IMR-90 (cell line): ENCODE measurements around the gene KLHL17. TPM values are rescaled to one million over a fixed set of nuclear protein-coding genes. Genes with fewer than 3 reads are reported as not detected.

Experiments
- ATAC-seq: fragments of 200-7000 bp; cut with Tn5 transposase; 2 replicates; pipeline ENCODE4 v1.9.1; 2020; ENCODE audit warnings: low read depth, mild to moderate bottlenecking, moderate library complexity
- Bru-seq: library from RNA; stranded (reverse); fragments of 400-500 nt; gene quantifications from one replicate; lab custom pipeline; 2021; lab: Mats Ljungman, UMichigan
- BruChase-seq, 2 experiments: library from RNA; stranded (reverse); fragments of 400-500 nt; gene quantifications; one replicate each; lab custom pipeline; 2021; lab: Mats Ljungman, UMichigan
- BruUV-seq: library from RNA; stranded (reverse); fragments of 400-500 nt; replicated peaks from 2 replicates; lab custom pipeline; 2021; lab: Mats Ljungman, UMichigan
- CTCF ChIA-PET: fragments of 300-600 bp; formaldehyde crosslinking; extraction: SDS; loops from one replicate; lab custom pipeline; 2021; ENCODE audit warnings: antibody characterized with exemption; lab: Yijun Ruan, JAX
- POLR2A ChIA-PET: fragments of 300-600 bp; sonication (Branson Sonifier 250); formaldehyde crosslinking; loops from one replicate; lab custom pipeline; 2022; ENCODE audit warnings: antibody characterized with exemption; ENCODE audit not compliant: unreplicated experiment; lab: Charles Lee
- DNase-seq: peaks from one replicate; pipeline ENCODE4 v3.0.0; 2013
- H2AFZ ChIP-seq: replicated peaks from 2 replicates; pipeline ENCODE3; 2013; ENCODE audit warnings: low read length, mild to moderate bottlenecking; ENCODE audit not compliant: poor library complexity
- H2AK5ac ChIP-seq: 2 replicates; pipeline ENCODE4 v1.6.1; 2013; ENCODE audit warnings: low read depth, low read length, inconsistent platforms
- H2AK9ac ChIP-seq: replicated peaks from 2 replicates; pipeline ENCODE3; 2013; ENCODE audit warnings: mild to moderate bottlenecking, low read depth, low read length, moderate library complexity; ENCODE audit not compliant: poor library complexity
- H2BK120ac ChIP-seq: 2 replicates; pipeline ENCODE4 v1.6.1; 2013; ENCODE audit warnings: low read depth, low read length, inconsistent platforms
- H2BK15ac ChIP-seq: 3 replicates; pipeline ENCODE4 v1.6.1; 2013; ENCODE audit warnings: low read depth, low read length, inconsistent platforms
- H2BK20ac ChIP-seq: 2 replicates; pipeline ENCODE4 v1.6.1; 2013; ENCODE audit warnings: low read depth, mild to moderate bottlenecking, inconsistent platforms, low read length, moderate library complexity
- H2BK5ac ChIP-seq: 2 replicates; pipeline ENCODE4 v1.6.1; 2013; ENCODE audit warnings: mild to moderate bottlenecking, low read depth, low read length, inconsistent platforms; ENCODE audit not compliant: poor library complexity, severe bottlenecking
- H3K14ac ChIP-seq: replicated peaks from 2 replicates; pipeline ENCODE4 v1.6.1; 2013; ENCODE audit warnings: low read depth, low read length, inconsistent platforms
- H3K18ac ChIP-seq: 2 replicates; pipeline ENCODE4 v1.6.1; 2013; ENCODE audit warnings: low read depth, low read length, control low read depth
- H3K23ac ChIP-seq: 2 replicates; pipeline ENCODE4 v1.6.1; 2013; ENCODE audit warnings: low read depth, low read length, inconsistent platforms
- H3K27ac ChIP-seq: 2 replicates; pipeline ENCODE4 v1.5.1; 2013; ENCODE audit warnings: mild to moderate bottlenecking, control low read depth, low read length; ENCODE audit not compliant: insufficient read depth
- H3K27me3 ChIP-seq: 2 replicates; pipeline ENCODE4 v1.6.1; 2013; ENCODE audit warnings: low read length; ENCODE audit not compliant: control insufficient read depth, insufficient read depth
- H3K36me3 ChIP-seq: 2 replicates; pipeline ENCODE4 v1.6.1; 2013; ENCODE audit warnings: low read length, mixed read lengths; ENCODE audit not compliant: control insufficient read depth, insufficient read depth
- H3K4ac ChIP-seq: 2 replicates; pipeline ENCODE4 v1.6.1; 2013; ENCODE audit warnings: low read depth, low read length, inconsistent platforms
- H3K4me1 ChIP-seq: 2 replicates; pipeline ENCODE4 v1.6.1; 2013; ENCODE audit warnings: low read length, mixed read lengths; ENCODE audit not compliant: control insufficient read depth, insufficient read depth
- H3K4me2 ChIP-seq: 2 replicates; pipeline ENCODE4 v1.6.1; 2013; ENCODE audit warnings: low read depth, mild to moderate bottlenecking, control low read depth, low read length, moderate library complexity
- H3K4me3 ChIP-seq: 2 replicates; pipeline ENCODE4 v1.5.1; 2013; ENCODE audit warnings: low read depth, mild to moderate bottlenecking, control low read depth, low read length, moderate library complexity; ENCODE audit not compliant: insufficient read depth
- H3K56ac ChIP-seq: 2 replicates; pipeline ENCODE4 v1.6.1; 2013; ENCODE audit warnings: low read length, inconsistent platforms; ENCODE audit not compliant: insufficient read depth; ENCODE audit errors: extremely low read depth
- H3K79me1 ChIP-seq, 2 experiments: 2 replicates each; pipeline ENCODE4 v1.6.1; 2013; ENCODE audit warnings: low read length in 2 of 2, inconsistent platforms in 1 of 2, low read depth in 1 of 2
- H3K9ac ChIP-seq: 2 replicates; pipeline ENCODE4 v1.6.1; 2013; ENCODE audit warnings: low read depth, low read length, control low read depth
- H3K9me1 ChIP-seq: 2 replicates; pipeline ENCODE4 v1.6.1; 2013; ENCODE audit warnings: low read length, inconsistent platforms; ENCODE audit not compliant: insufficient read depth
- H3K9me3 ChIP-seq: 2 replicates; pipeline ENCODE4 v1.6.1; 2013; ENCODE audit warnings: low read length; ENCODE audit not compliant: control insufficient read depth, insufficient read depth
- H4K20me1 ChIP-seq: 2 replicates; pipeline ENCODE4 v1.6.1; 2013; ENCODE audit warnings: low read length, inconsistent platforms; ENCODE audit not compliant: insufficient read depth
- H4K5ac ChIP-seq: 2 replicates; pipeline ENCODE4 v1.6.1; 2013; ENCODE audit warnings: mild to moderate bottlenecking, low read depth, low read length, control low read depth
- H4K8ac ChIP-seq, 2 experiments: 2 replicates each; pipeline ENCODE4 v1.6.1; 2013; ENCODE audit warnings: low read depth in 2 of 2, low read length in 2 of 2, control low read depth in 1 of 2, inconsistent platforms in 1 of 2
- H4K91ac ChIP-seq: 2 replicates; pipeline ENCODE4 v1.6.1; 2013; ENCODE audit warnings: low read depth, low read length, inconsistent platforms; ENCODE audit not compliant: insufficient read depth
- MAZ ChIP-seq: IDR thresholded peaks from 2 replicates; pipeline ENCODE4 v1.6.1; 2012; ENCODE audit warnings: low read depth, mild to moderate bottlenecking, low read length, improper control_type of control experiment, moderate library complexity, borderline replicate concordance
- WGBS, 2 experiments: methylation state at CpG; one replicate each; pipeline versions ENCODE4 v1.1.5 to v1.1.7; 2013; ENCODE audit warnings: missing lambda C conversion rate in 2 of 2; ENCODE audit not compliant: insufficient read length in 1 of 2; ENCODE audit errors: extremely low coverage in 2 of 2; 5-methylcytosine and 5-hydroxymethylcytosine counted together
- dilution Hi-C: fragments of 300-500 bp; cut with HindIII; formaldehyde crosslinking; loops from one replicate; pipeline ENCODE4 v1.14.3; 2018; ENCODE audit warnings: low sequenced_read_pairs; ENCODE audit not compliant: unreplicated experiment
- in situ Hi-C: fragments of 300-500 bp; cut with MboI; formaldehyde crosslinking; loops from 3 replicates; pipeline ENCODE4 v1.14.3; 2019; ENCODE audit warnings: low sequenced_read_pairs, inconsistent platforms, mixed read lengths
- intact Hi-C: fragments of 100-400 bp; cut with micrococcal nuclease; formaldehyde crosslinking; loops from 2 replicates; pipeline ENCODE4 v1.10.0; 2022
- long read RNA-seq: library from polyadenylated mRNA; unstranded; transcript quantifications from one replicate; pipeline ENCODE4 v2.0.0, GENCODE V29; 2021; ENCODE audit not compliant: unreplicated experiment
- polyA plus RNA-seq, 3 experiments: library from polyadenylated mRNA; depleted of rRNA; stranded (reverse); fragments of >200 nt; gene quantifications; 2 replicates each; pipeline ENCODE4 v1.2.3, GENCODE V29; 2012; ENCODE audit warnings: low replicate concordance in 1 of 3
- total RNA-seq: library from RNA; depleted of rRNA; stranded (reverse); fragments of >200 nt; gene quantifications from 2 replicates; pipeline ENCODE4 v1.2.3, GENCODE V29; 2012; rRNA removed
- TF ChIP-seq, protein P1 (sequence below): conservative IDR thresholded peaks from 2 replicates; pipeline ENCODE4 v1.5.1; 2012; ENCODE audit warnings: mild to moderate bottlenecking, low read depth, low read length, improper control_type of control experiment

KLHL17 gene
- 3.4 and 3.6 TPM in 2 replicates for total RNA-seq
- 41.0 and 50.7 TPM in 2 replicates for polyA plus RNA-seq (2012; rRNA removed)
- polyA plus RNA-seq (2012; cell fraction: cytosol; rRNA removed): 14.1 and 16.5 TPM in 2 replicates
- polyA plus RNA-seq (2012; cell fraction: nucleus; rRNA removed; ENCODE audit: low replicate concordance): 305 and 1,032 TPM in 2 replicates
- percentile 38 among the genes with signal in this experiment for Bru-seq, nascent RNA
- percentile 51 among the genes with signal in this experiment for BruChase-seq, experiment 1, labeled RNA remaining after a 6-hour chase
- percentile 56 among the genes with signal in this experiment for BruChase-seq, experiment 2, labeled RNA remaining after a 2-hour chase
- long read RNA-seq, transcript KLHL17-201 (12 exons, 2,560 nt): major isoform, 5 of 37 reads
- long read RNA-seq, partial matches to known transcripts: 10 of 37 reads
- long read RNA-seq, other reads (novel, unspliced or antisense): 22 of 37 reads

DNA sequence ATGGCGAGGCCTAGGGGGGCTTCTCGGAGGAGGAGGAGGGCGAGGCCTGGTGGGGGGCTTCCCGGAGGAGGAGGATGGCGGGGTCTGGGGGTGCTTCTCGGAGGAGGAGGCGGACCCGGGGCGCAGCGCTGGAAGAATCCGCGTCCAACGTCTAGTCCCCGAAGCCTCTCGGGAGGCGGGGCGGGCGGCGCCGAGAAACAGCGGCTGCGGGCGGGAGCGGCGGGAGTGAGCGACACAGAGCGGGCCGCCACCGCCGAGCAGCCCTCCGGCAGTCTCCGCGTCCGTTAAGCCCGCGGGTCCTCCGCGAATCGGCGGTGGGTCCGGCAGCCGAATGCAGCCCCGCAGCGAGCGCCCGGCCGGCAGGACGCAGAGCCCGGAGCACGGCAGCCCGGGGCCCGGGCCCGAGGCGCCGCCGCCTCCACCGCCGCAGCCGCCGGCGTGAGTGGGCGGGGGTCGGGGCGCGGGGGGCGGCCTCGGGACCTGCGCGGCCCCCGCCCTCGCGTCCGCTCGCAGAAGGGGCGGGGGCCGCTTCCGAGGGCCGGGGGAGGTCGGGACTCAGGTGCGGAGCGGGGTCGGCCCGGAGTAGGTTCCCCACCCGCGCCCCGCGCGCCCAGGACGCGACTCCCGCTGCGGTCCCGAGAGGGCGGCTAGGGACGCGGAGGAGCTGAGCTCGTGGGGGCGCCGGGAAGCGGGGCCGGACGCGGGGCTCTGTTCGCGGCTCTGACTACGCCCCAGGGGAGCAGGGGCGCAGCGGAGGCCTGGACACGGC, at the start of gene KLHL17:
KLHL17 (plus strand) TSS at position 222 of the 769 bp plus-strand sequence; CDS start at position 332, 110 bp downstream.
- peak within 1 kb of the TSS; percentile 94 for H2AK9ac ChIP-seq
- H4K5ac ChIP-seq: no peak within 1 kb of the TSS; the same call in 1 of the 2 replicates
- H3K27ac ChIP-seq: peak within 1 kb of the TSS; percentile 71
- 0 out of 2 replicates have a peak within 1 kb of the TSS, but pooled peaks have one; percentile 54 for H2BK120ac ChIP-seq
- no peaks in the 10 kb centered on the region for H3K27me3 ChIP-seq
- H3K9me3 ChIP-seq: no peaks in the 10 kb centered on the region
- peak within 1 kb of the TSS; percentile 78 to 81; a peak in 2 of 4 replicates for H4K8ac ChIP-seq
- 0% methylated on average over 36 of the region's 109 CpGs; no CpG with 5 or more reads in 1 of the 2 experiments for WGBS, 2 experiments
- H2BK20ac ChIP-seq: no peak within 1 kb of the TSS
- H4K20me1 ChIP-seq: peaks cover 15% of the 10 kb centered on the region
- peaks cover 34% of the 10 kb centered on the region for H3K36me3 ChIP-seq
- peak within 1 kb of the TSS; percentile 50; the same call in 1 of the 2 replicates for H3K4ac ChIP-seq
- H3K14ac ChIP-seq: no peak within 1 kb of the TSS
- H2BK15ac ChIP-seq: no peak within 1 kb of the TSS; the same call in 2 of the 3 replicates
- 0 out of 2 replicates have a peak, but pooled peaks cover 8% of the 10 kb centered on the region for H3K9me1 ChIP-seq
- peak within 1 kb of the TSS; percentile 40 for H2BK5ac ChIP-seq
- peaks cover 10% of the 10 kb centered on the region for H3K4me1 ChIP-seq
- BruUV-seq: no TSS peak
- H3K4me2 ChIP-seq: peak within 1 kb of the TSS; percentile 68
- peak within 1 kb of the TSS; percentile 89 for H2AFZ ChIP-seq
- H3K23ac ChIP-seq: no peak within 1 kb of the TSS
- H2AK5ac ChIP-seq: peak within 1 kb of the TSS; percentile 74
- peak; percentile 98 for TF ChIP-seq MAZ
- TF ChIP-seq, protein P1, sequence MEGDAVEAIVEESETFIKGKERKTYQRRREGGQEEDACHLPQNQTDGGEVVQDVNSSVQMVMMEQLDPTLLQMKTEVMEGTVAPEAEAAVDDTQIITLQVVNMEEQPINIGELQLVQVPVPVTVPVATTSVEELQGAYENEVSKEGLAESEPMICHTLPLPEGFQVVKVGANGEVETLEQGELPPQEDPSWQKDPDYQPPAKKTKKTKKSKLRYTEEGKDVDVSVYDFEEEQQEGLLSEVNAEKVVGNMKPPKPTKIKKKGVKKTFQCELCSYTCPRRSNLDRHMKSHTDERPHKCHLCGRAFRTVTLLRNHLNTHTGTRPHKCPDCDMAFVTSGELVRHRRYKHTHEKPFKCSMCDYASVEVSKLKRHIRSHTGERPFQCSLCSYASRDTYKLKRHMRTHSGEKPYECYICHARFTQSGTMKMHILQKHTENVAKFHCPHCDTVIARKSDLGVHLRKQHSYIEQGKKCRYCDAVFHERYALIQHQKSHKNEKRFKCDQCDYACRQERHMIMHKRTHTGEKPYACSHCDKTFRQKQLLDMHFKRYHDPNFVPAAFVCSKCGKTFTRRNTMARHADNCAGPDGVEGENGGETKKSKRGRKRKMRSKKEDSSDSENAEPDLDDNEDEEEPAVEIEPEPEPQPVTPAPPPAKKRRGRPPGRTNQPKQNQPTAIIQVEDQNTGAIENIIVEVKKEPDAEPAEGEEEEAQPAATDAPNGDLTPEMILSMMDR: no peak
- H3K4me3 ChIP-seq: peak within 1 kb of the TSS; percentile 91
- dilution Hi-C loops: no loop called here
- H3K56ac ChIP-seq: no peak within 1 kb of the TSS
- H4K91ac ChIP-seq: no peak within 1 kb of the TSS; the same call in 1 of the 2 replicates
- ATAC-seq (peak; percentile 85), DNase-seq (peak; percentile 45)
- POLR2A ChIA-PET: interaction anchor here (0.6 kb wide), 1 partner anchor 391 kb away, joined by 3 read pairs; no protein-coding TSS in a partner anchor
- H3K9ac ChIP-seq: peak within 1 kb of the TSS; percentile 59
- in situ Hi-C loops: no loop called here
- intact Hi-C loops: no loop called here
- CTCF ChIA-PET: no interaction called here
- peaks cover 12 to 47% of the 10 kb centered on the region in 2 experiments for H3K79me1 ChIP-seq
- no peak within 1 kb of the TSS; the same call in 1 of the 2 replicates for H3K18ac ChIP-seq
